Sigmoid colon (tissue), 7 donors: ENCODE data around the gene TRAF2. TPM values are rescaled to one million over a fixed set of nuclear protein-coding genes. Genes with fewer than 3 reads are reported as not detected.

ENCODE experiments used
- DNase-seq: peaks from one replicate; pipeline ENCODE4 v3.0.0-alpha.2; 2019
- H3K27ac ChIP-seq, 4 donors: fragments of 200-600 bp; sonication (generic); one replicate each; pipeline ENCODE4 v1.5.1; 2016 to 2019; ENCODE audit warnings: mild to moderate bottlenecking in 1 of 4
- H3K27me3 ChIP-seq, 3 donors: fragments of 200-600 bp; sonication (generic); one replicate each; pipeline ENCODE4 v1.5.1; 2019; ENCODE audit warnings: mild to moderate bottlenecking in 1 of 3
- H3K36me3 ChIP-seq, 4 donors: fragments of 200-600 bp; sonication (generic); one replicate each; pipeline ENCODE4 v1.5.1; 2016 to 2019
- H3K4me1 ChIP-seq, 4 donors: fragments of 200-600 bp; sonication (generic); one replicate each; pipeline ENCODE4 v1.5.1; 2017 to 2019
- H3K4me3 ChIP-seq, 4 donors: fragments of 200-600 bp; sonication (generic); one replicate each; pipeline ENCODE4 v1.5.1; 2017 to 2019; ENCODE audit warnings: mild to moderate bottlenecking in 2 of 4, moderate library complexity in 1 of 4
- H3K9me3 ChIP-seq, 4 donors: fragments of 200-600 bp in 3 of 4; sonication (generic) in 3 of 4; one replicate each; pipeline versions ENCODE4 v1.5.1 to v1.6.1; 2013 to 2019
- EP300 ChIP-seq, 4 donors: sonication (generic); formaldehyde crosslinking; IDR thresholded peaks; one replicate each; pipeline ENCODE4 v1.6.1; 2017; ENCODE audit warnings: antibody characterized with exemption in 4 of 4
- POLR2A ChIP-seq, 2 donors: fragments of 450-650 bp; IDR thresholded peaks; one replicate each; pipeline ENCODE4 v1.6.1; 2016; ENCODE audit warnings: antibody characterized with exemption in 2 of 2, mild to moderate bottlenecking in 2 of 2, moderate library complexity in 2 of 2
- POLR2AphosphoS5 ChIP-seq, 4 donors: sonication (generic); formaldehyde crosslinking; IDR thresholded peaks; one replicate each; pipeline ENCODE4 v1.6.1; 2017; ENCODE audit warnings: antibody characterized with exemption in 4 of 4
- WGBS, 2 donors: extraction: QIAGEN DNeasy Blood & Tissue Kit; methylation state at CpG; one replicate each; pipeline ENCODE4 v1.1.7; 2013; 5-methylcytosine and 5-hydroxymethylcytosine counted together
- intact Hi-C: fragments of 100-400 bp; cut with DNase I; formaldehyde crosslinking; loops from one replicate; pipeline ENCODE4 v1.15.1; 2023
- polyA plus RNA-seq, 3 donors: library from polyadenylated mRNA; stranded (reverse); fragments of 200-250 nt; gene quantifications; one replicate each; pipeline ENCODE4 v1.2.3, GENCODE V29; 2013
- total RNA-seq, 4 donors: library from RNA; depleted of rRNA; stranded (reverse); fragments of >200 nt; gene quantifications; one replicate each; pipeline ENCODE4 v1.1.0, GENCODE V29; 2016
- TF ChIP-seq, protein P1 (sequence below), 4 experiments: fragments of 450-650 bp in 3 of 4; fragments of 200-600 bp in 1 of 4; IDR thresholded peaks; one replicate each; pipeline ENCODE4 v1.5.1; 2016 to 2019; ENCODE audit warnings: antibody characterized with exemption in 4 of 4, mild to moderate bottlenecking in 3 of 4, moderate library complexity in 2 of 4
- donor health status: healthy with polysubstance abuse.
- donor health status: Bipolar disorder and iron deficiency.
- donor health status: healthy.

TRAF2 gene
- total and polyA plus RNA-seq, 7 donors = 1.8 to 21.9 (median 5.5) TPM

DNA sequence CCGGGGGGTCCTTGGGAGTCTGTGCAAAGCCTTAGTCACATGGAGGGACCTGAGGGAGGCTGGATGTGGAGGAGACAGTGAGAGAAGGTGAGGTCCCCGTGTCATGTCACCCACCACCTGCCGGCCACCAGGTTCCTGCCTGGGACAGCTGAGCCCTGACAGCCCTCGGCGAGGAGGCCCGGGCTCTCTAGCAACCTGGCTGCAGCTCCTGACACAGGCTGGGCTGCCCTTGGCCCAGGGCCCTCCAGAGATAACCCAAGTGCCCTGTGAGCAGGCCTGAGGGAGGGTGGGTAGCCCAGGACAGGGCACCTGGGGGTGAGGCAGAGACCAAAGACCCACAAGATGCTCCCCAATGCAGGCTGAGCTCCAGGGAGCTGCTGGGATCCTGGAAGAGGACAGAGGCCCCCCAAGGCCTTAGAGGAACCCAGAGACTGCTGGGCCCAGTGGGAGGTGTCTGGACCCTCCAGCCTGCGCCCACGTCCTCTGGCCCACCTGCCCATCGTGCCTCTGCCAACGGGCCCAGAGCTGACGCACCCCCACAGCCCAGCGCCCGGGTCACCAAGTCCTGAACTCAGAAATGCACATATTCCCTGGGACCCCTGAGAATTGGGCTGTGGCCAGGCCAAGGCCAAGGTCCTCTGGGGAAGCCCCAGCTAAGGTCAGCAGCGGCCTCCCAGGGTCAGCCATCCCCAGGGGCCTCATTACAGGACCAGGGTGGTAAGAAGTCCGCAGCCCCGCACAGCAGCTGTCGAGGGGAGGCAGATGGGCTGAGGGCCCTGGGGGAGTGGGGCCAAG lies 82.2 kb downstream of the TRAF2 start:
- Histone ChIP-seq H3K27me3 (peaks cover 0 to 21% (median 0%) of the 10 kb centered on the region in 3 donors), H3K27ac (no peak overlapping the region), H3K4me3 (no peak overlapping the region), H3K9me3 (no peaks in the 10 kb centered on the region), H3K36me3 (no peaks in the 10 kb centered on the region), H3K4me1 (peaks cover 0 to 5% (median 3%) of the 10 kb centered on the region in 4 donors)
- no peak for DNase-seq
- intact Hi-C loops = no loop called here
- TF ChIP-seq POLR2AphosphoS5 (IDR thresholded peaks at IDR 0.05) (no peak), POLR2A (IDR thresholded peaks at IDR 0.05) (no peak), EP300 (IDR thresholded peaks at IDR 0.05) (no peak)
- TF ChIP-seq, protein P1, sequence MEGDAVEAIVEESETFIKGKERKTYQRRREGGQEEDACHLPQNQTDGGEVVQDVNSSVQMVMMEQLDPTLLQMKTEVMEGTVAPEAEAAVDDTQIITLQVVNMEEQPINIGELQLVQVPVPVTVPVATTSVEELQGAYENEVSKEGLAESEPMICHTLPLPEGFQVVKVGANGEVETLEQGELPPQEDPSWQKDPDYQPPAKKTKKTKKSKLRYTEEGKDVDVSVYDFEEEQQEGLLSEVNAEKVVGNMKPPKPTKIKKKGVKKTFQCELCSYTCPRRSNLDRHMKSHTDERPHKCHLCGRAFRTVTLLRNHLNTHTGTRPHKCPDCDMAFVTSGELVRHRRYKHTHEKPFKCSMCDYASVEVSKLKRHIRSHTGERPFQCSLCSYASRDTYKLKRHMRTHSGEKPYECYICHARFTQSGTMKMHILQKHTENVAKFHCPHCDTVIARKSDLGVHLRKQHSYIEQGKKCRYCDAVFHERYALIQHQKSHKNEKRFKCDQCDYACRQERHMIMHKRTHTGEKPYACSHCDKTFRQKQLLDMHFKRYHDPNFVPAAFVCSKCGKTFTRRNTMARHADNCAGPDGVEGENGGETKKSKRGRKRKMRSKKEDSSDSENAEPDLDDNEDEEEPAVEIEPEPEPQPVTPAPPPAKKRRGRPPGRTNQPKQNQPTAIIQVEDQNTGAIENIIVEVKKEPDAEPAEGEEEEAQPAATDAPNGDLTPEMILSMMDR (IDR thresholded peaks at IDR 0.05) = no peak
- WGBS, 2 donors = 83 to 85% methylated on average over 17 of the region's 17 CpGs

DNA sequence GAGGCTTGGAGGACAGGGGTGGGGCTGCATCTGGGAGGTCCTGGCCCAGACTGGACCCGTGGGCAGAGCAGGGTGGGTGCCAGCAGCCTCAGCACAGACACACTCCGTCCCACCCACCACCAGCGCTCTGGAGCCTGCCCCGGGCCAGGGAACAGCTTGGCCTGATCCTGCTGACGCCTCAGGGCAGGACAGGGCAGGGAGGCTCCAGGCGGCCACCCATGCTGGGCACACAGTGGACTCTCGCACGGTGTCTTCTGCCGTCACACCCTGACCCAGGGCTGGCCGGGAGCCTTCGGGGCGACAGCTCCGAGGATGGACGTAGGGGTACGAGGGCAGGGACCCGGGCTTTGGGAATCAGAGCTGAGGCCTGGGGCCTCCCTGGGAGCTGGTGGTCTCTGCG lies 82.8 kb downstream of the TRAF2 start:
- DNase-seq = no peak
- intact Hi-C loops = no loop called here
- 84 to 90% methylated on average over 17 of the region's 17 CpGs for WGBS, 2 donors

DNA sequence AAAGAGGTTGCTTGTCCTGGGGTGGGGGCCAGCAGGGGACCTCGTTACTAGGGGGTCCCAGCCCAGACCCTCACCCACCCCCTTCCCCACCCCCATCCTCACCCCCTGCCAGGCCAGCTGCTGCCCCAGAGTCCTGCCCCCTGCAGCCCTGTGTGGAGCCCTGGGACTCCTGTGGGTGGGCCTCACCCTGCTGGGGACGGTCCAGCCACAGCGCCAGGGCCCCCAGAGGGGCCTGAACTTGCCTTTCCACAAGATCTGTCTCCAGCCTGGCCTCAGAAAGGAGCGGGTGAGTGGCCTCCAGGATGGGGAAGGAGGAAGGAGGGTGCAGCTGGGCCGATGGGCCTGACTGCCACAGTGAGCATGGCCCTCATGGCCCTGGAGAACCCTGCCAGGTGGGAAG lies 83.5 kb downstream of the TRAF2 start:
- WGBS, 2 donors = 72 to 84% methylated on average over 5 of the region's 5 CpGs
- no peak for DNase-seq
- H3K4me1 ChIP-seq = peaks cover 0 to 5% (median 3%) of the 10 kb centered on the region in 4 donors
- H3K27me3 ChIP-seq = peaks cover 0 to 21% (median 0%) of the 10 kb centered on the region in 3 donors
- H3K9me3 ChIP-seq = no peaks in the 10 kb centered on the region
- no peaks in the 10 kb centered on the region for H3K36me3 ChIP-seq
- H3K4me3 ChIP-seq = no peak overlapping the region
- no peak overlapping the region for H3K27ac ChIP-seq
- intact Hi-C loops = no loop called here
- TF ChIP-seq POLR2AphosphoS5 (IDR thresholded peaks at IDR 0.05) (no peak), EP300 (IDR thresholded peaks at IDR 0.05) (no peak), POLR2A (IDR thresholded peaks at IDR 0.05) (no peak)
- TF ChIP-seq, protein P1 (IDR thresholded peaks at IDR 0.05) = no peak

More for the DNA sequence above, 82.8 kb downstream of the TRAF2 start:
- Histone ChIP-seq H3K27ac (no peak overlapping the region), H3K4me1 (peaks cover 0 to 5% (median 3%) of the 10 kb centered on the region in 4 donors), H3K9me3 (no peaks in the 10 kb centered on the region), H3K4me3 (no peak overlapping the region), H3K36me3 (no peaks in the 10 kb centered on the region), H3K27me3 (peaks cover 0 to 21% (median 0%) of the 10 kb centered on the region in 3 donors)
- TF ChIP-seq, protein P1 (IDR thresholded peaks at IDR 0.05) = no peak
- TF ChIP-seq POLR2AphosphoS5 (IDR thresholded peaks at IDR 0.05) = no peak

DNA sequence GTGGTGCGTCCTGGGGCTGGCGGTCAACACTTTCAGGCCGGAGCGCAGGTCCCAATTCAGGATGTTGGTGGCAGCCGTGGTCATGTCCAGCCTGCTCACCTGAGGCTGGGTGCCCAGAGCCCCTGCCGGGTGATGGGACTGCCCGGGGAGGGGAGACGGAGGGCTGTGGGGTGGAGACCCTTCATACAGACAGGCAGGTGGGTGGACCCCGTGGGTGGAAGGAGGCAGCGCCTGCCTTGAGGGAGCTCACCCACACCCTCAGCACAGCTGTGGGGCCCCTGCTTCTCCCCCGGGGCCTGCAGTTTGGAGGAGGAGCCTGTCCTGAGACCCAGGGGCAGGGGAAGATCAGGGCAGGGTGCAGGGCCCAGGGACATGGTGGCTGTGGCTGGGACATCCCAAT lies 84.0 kb downstream of the TRAF2 start:
- DNase-seq = no peak
- Histone ChIP-seq H3K36me3 (no peaks in the 10 kb centered on the region), H3K4me1 (peaks cover 0 to 5% (median 3%) of the 10 kb centered on the region in 4 donors), H3K4me3 (no peak overlapping the region), H3K9me3 (no peaks in the 10 kb centered on the region), H3K27me3 (peaks cover 0 to 21% (median 0%) of the 10 kb centered on the region in 3 donors), H3K27ac (no peak overlapping the region)
- intact Hi-C loops = no loop called here
- TF ChIP-seq EP300 (IDR thresholded peaks at IDR 0.05) (no peak), POLR2A (IDR thresholded peaks at IDR 0.05) (no peak), POLR2AphosphoS5 (IDR thresholded peaks at IDR 0.05) (no peak)
- TF ChIP-seq, protein P1 (IDR thresholded peaks at IDR 0.05) = no peak
- 83 to 86% methylated on average over 11 of the region's 11 CpGs for WGBS, 2 donors
